Gastroesophageal sphincter (tissue), 3 donors: ENCODE results near the gene CCNA1.

Source experiments
- CTCF ChIP-seq, 4 experiments: fragments of 200-600 bp in 2 of 4; fragments of 450-650 bp in 2 of 4; sonication (generic) in 1 of 4; IDR thresholded peaks; one replicate each; pipeline ENCODE4 v1.5.1; 2017 to 2019; ENCODE audit warnings: antibody characterized with exemption in 4 of 4, mild to moderate bottlenecking in 2 of 4, moderate library complexity in 2 of 4
- POLR2A ChIP-seq, 2 donors: fragments of 450-650 bp; IDR thresholded peaks; one replicate each; pipeline ENCODE4 v1.6.1; 2017; ENCODE audit warnings: antibody characterized with exemption in 2 of 2, mild to moderate bottlenecking in 2 of 2, moderate library complexity in 1 of 2
- POLR2AphosphoS5 ChIP-seq: sonication (generic); formaldehyde crosslinking; IDR thresholded peaks from one replicate; pipeline ENCODE4 v1.6.1; 2017; ENCODE audit warnings: antibody characterized with exemption

- no peak for TF ChIP-seq POLR2A (IDR thresholded peaks at IDR 0.05)
- TF ChIP-seq CTCF (IDR thresholded peaks at IDR 0.05) = no peak
- no peak for TF ChIP-seq POLR2AphosphoS5
These were observed 10.8 kb upstream of the CCNA1 start for GRCh38 chr13:36421447-36421846.
